Fibroblast of skin of back (primary cell): ENCODE results near the gene CFAP299.
"Not testable (repeated sequence)": the region's sequence is repeated elsewhere in the genome, so short reads cannot be mapped to it uniquely, and the experiment has no call there.

Experiments used
- DNase-seq: peaks from one replicate; pipeline ENCODE4 v3.0.0-alpha.2; 2013

Gene CFAP299

GRCh38 chr4:80610845-80611677, 275.5 kb downstream of the CFAP299 start:
- peak; percentile 65 for DNase-seq

GRCh38 chr4:80611678-80611979, 276.1 kb downstream of the CFAP299 start:
- no peak for DNase-seq

- no peak for DNase-seq
Measured at GRCh38 chr4:80613470-80613869, 277.9 kb downstream of the CFAP299 start.

- DNase-seq = no peak
Measured at GRCh38 chr4:80614319-80614718, 278.8 kb downstream of the CFAP299 start.

- DNase-seq = no peak
Measured at GRCh38 chr4:80615099-80615498, 279.6 kb downstream of the CFAP299 start.

- DNase-seq = peak; percentile 2
Measured at GRCh38 chr4:80619070-80619674, 283.6 kb downstream of the CFAP299 start.

GRCh38 chr4:80631861-80632260, 296.3 kb downstream of the CFAP299 start:
- no peak for DNase-seq

- DNase-seq = no peak
Measured at GRCh38 chr4:80637190-80637589, 301.7 kb downstream of the CFAP299 start.

- no peak for DNase-seq
Measured at GRCh38 chr4:80646061-80646460, 310.5 kb downstream of the CFAP299 start.

- no peak for DNase-seq
Measured at GRCh38 chr4:80655662-80656061, 320.1 kb downstream of the CFAP299 start.

GRCh38 chr4:80670118-80670517, 334.6 kb downstream of the CFAP299 start:
- DNase-seq = not testable (repeated sequence)

GRCh38 chr4:80678413-80678812, 342.9 kb downstream of the CFAP299 start:
- no peak for DNase-seq

- DNase-seq = no peak
Measured at GRCh38 chr4:80680934-80681333, 345.4 kb downstream of the CFAP299 start.

GRCh38 chr4:80685214-80685613, 349.7 kb downstream of the CFAP299 start:
- no peak for DNase-seq

- DNase-seq = not testable (repeated sequence)
Measured at GRCh38 chr4:80687736-80688135, 352.2 kb downstream of the CFAP299 start.

- DNase-seq = no peak
Measured at GRCh38 chr4:80694171-80694570, 358.6 kb downstream of the CFAP299 start.

GRCh38 chr4:80705311-80705710, 369.8 kb downstream of the CFAP299 start:
- DNase-seq = no peak

GRCh38 chr4:80709082-80709869, 373.7 kb downstream of the CFAP299 start:
- no peak for DNase-seq

- DNase-seq = no peak
Measured at GRCh38 chr4:80710748-80711451, 375.4 kb downstream of the CFAP299 start.

GRCh38 chr4:80711956-80712355, 376.4 kb downstream of the CFAP299 start:
- peak; percentile 6 for DNase-seq

- no peak for DNase-seq
Measured at GRCh38 chr4:80713409-80713808, 377.9 kb downstream of the CFAP299 start.

- no peak for DNase-seq
Measured at GRCh38 chr4:80717204-80717603, 381.7 kb downstream of the CFAP299 start.

- peak; percentile 5 for DNase-seq
Measured at GRCh38 chr4:80726471-80726870, 390.9 kb downstream of the CFAP299 start.
